ENCODE results near the gene MYL5. TPM values are rescaled to one million over a fixed set of nuclear protein-coding genes. Genes with fewer than 3 reads are reported as not detected.

The MYL5 gene
- total RNA-seq, 1 experiment from 2014 or later: 18.0 TPM

GRCh38 chr4:657338-657833 is 17.0 kb upstream of the MYL5 start:
- no CpG with 5 or more reads among the region's 23 CpGs for WGBS (ENCODE audit: extremely low coverage, insufficient read length, low lambda C conversion rate)
- Histone ChIP-seq H2BK120ac (ENCODE audit: low read depth, low read length, poor library complexity, severe bottlenecking) (no peak overlapping the region), H3K4me1 (ENCODE audit: insufficient read depth, low read length) (no peaks in the 10 kb centered on the region), H3K27me3 (ENCODE audit: insufficient read depth, low read length) (no peaks in the 10 kb centered on the region), H3K4me2 (ENCODE audit: insufficient read depth, insufficient read length, low read length) (no peak overlapping the region), H3T11ph (ENCODE audit: low read length) (no peak overlapping the region), H4K5ac (ENCODE audit: insufficient read length, low read depth, low read length) (no peak overlapping the region), H3K23me2 (ENCODE audit: insufficient read length, low read depth, low read length, poor library complexity, severe bottlenecking) (peaks cover 2% of the 10 kb centered on the region), H3K9ac (ENCODE audit: extremely low read depth, insufficient read length, low read length) (no peak overlapping the region), H3K4ac (ENCODE audit: low read depth, low read length) (no peak overlapping the region), H3K79me1 (ENCODE audit: insufficient read depth, low read depth, low read length, poor library complexity, severe bottlenecking) (no peaks in the 10 kb centered on the region), H2BK15ac (ENCODE audit: low read depth, low read length) (no peak overlapping the region), H3K23ac (ENCODE audit: insufficient read length, low read depth, low read length) (no peak overlapping the region), H4K8ac (replicated peaks; ENCODE audit: insufficient read length, low read depth, low read length) (no peak overlapping the region), H3K56ac (ENCODE audit: insufficient read length, low read depth, low read length) (no peak overlapping the region), H3K79me2 (ENCODE audit: insufficient read depth, low read length) (no peaks in the 10 kb centered on the region), H3K9me3 (ENCODE audit: control insufficient read depth, low read depth, low read length) (no peaks in the 10 kb centered on the region), H3K27ac (ENCODE audit: insufficient read length, low read depth, low read length) (no peak overlapping the region), H4K20me1 (ENCODE audit: control insufficient read depth, insufficient read depth, insufficient read length) (no peaks in the 10 kb centered on the region), H2AK5ac (ENCODE audit: insufficient read length, low read length) (no peak overlapping the region), H2BK20ac (ENCODE audit: low read depth, low read length, poor library complexity, severe bottlenecking) (no peak overlapping the region), H2BK12ac (ENCODE audit: insufficient read length, low read depth, low read length) (no peak overlapping the region), H4K91ac (ENCODE audit: insufficient read length, low read depth, low read length) (no peak overlapping the region), H2BK5ac (ENCODE audit: insufficient read length, low read length) (no peak overlapping the region), H3K18ac (ENCODE audit: insufficient read length, low read depth, low read length) (no peak overlapping the region), H3K14ac (ENCODE audit: insufficient read depth, low read length) (no peak overlapping the region), H2AFZ (ENCODE audit: low read length) (no peak overlapping the region)
- peaks cover 0 to 2% (median 0%) of the 10 kb centered on the region in 3 experiments; a peak in 4 of 7 replicates for H3K36me3 Mint-ChIP-seq (ENCODE audit: insufficient read depth in 1 of 3, low read depth in 3 of 3)
- no peak overlapping the region for H3K27ac Mint-ChIP-seq
- H3K9me3 Mint-ChIP-seq: no peaks in the 10 kb centered on the region; a peak in 1 of 5 replicates
- no peak overlapping the region for H3K4me3 Mint-ChIP-seq
- H3K27me3 Mint-ChIP-seq (ENCODE audit: low read depth): peaks cover 2% of the 10 kb centered on the region
- DNase-seq: peak; percentile 20
- TF ChIP-seq, protein P1, sequence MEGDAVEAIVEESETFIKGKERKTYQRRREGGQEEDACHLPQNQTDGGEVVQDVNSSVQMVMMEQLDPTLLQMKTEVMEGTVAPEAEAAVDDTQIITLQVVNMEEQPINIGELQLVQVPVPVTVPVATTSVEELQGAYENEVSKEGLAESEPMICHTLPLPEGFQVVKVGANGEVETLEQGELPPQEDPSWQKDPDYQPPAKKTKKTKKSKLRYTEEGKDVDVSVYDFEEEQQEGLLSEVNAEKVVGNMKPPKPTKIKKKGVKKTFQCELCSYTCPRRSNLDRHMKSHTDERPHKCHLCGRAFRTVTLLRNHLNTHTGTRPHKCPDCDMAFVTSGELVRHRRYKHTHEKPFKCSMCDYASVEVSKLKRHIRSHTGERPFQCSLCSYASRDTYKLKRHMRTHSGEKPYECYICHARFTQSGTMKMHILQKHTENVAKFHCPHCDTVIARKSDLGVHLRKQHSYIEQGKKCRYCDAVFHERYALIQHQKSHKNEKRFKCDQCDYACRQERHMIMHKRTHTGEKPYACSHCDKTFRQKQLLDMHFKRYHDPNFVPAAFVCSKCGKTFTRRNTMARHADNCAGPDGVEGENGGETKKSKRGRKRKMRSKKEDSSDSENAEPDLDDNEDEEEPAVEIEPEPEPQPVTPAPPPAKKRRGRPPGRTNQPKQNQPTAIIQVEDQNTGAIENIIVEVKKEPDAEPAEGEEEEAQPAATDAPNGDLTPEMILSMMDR (conservative IDR thresholded peaks at IDR 0.05): no peak
- H3K4me1 Mint-ChIP-seq: no peaks in the 10 kb centered on the region

Measured in H9 (cell line).